ENCODE measurements around the gene RXRA.

Gene RXRA

DNA sequence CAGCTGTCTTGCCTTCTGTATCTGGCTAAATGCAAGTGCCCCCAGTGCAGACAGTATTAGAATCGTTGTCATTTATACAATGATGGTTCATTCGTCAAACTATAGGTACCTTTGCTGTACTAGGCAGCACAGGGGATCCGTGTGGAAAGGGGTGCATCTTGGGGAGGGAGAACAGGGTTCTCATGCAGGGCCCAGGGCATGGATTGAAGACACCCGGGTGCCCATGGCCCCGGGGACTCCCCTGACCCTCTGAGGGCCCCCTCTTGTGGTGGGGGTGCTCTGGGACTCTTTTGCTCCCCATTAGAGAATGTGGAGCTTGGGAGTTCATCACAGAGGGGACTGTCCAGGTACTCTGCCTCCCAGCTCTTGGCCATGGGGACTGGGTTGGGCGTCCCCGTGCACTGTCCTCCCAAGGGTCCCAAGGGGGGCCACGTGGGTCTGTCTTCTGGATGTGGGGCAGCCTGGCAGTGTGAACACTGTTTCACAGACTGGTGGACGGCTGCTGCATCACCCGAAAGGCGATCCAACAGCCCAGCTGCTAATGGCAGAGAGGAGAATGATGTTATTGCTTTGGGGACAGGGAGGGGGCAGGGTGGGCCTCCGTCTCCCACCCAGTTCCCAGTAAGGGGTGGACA, 36.9 kb upstream of the RXRA start:
- H3K27ac ChIP-seq (replicated peaks): no peak overlapping the region
- H3K4me3 ChIP-seq (replicated peaks; ENCODE audit: insufficient read depth, low read length): no peak overlapping the region
- DNase-seq (ENCODE audit: low read depth in 1 of 2, low spot score in 1 of 2): no peak
- no peak for TF ChIP-seq GABPA (IDR thresholded peaks at IDR 0.05; ENCODE audit: low read depth)
- TF ChIP-seq, protein P1, sequence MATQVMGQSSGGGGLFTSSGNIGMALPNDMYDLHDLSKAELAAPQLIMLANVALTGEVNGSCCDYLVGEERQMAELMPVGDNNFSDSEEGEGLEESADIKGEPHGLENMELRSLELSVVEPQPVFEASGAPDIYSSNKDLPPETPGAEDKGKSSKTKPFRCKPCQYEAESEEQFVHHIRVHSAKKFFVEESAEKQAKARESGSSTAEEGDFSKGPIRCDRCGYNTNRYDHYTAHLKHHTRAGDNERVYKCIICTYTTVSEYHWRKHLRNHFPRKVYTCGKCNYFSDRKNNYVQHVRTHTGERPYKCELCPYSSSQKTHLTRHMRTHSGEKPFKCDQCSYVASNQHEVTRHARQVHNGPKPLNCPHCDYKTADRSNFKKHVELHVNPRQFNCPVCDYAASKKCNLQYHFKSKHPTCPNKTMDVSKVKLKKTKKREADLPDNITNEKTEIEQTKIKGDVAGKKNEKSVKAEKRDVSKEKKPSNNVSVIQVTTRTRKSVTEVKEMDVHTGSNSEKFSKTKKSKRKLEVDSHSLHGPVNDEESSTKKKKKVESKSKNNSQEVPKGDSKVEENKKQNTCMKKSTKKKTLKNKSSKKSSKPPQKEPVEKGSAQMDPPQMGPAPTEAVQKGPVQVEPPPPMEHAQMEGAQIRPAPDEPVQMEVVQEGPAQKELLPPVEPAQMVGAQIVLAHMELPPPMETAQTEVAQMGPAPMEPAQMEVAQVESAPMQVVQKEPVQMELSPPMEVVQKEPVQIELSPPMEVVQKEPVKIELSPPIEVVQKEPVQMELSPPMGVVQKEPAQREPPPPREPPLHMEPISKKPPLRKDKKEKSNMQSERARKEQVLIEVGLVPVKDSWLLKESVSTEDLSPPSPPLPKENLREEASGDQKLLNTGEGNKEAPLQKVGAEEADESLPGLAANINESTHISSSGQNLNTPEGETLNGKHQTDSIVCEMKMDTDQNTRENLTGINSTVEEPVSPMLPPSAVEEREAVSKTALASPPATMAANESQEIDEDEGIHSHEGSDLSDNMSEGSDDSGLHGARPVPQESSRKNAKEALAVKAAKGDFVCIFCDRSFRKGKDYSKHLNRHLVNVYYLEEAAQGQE (IDR thresholded peaks at IDR 0.05; ENCODE audit: insufficient replicate concordance, low read depth): no peak
- TF ChIP-seq CTCF (IDR thresholded peaks at IDR 0.05; ENCODE audit: insufficient read depth, low read length): no peak
- no peak for TF ChIP-seq POLR2AphosphoS5 (IDR thresholded peaks at IDR 0.05; ENCODE audit: low read depth)
- no peak for TF ChIP-seq SPI1 (IDR thresholded peaks at IDR 0.05; ENCODE audit: borderline replicate concordance, low read depth)
- H3K27me3 ChIP-seq (ENCODE audit: insufficient read depth, poor library complexity, severe bottlenecking): no peaks in the 10 kb centered on the region

GRCh38 chr9:134290603-134291451, 35.4 kb upstream of the RXRA start:
- TF ChIP-seq, protein P1 (IDR thresholded peaks at IDR 0.05; ENCODE audit: insufficient replicate concordance, low read depth): no peak
- H3K4me3 ChIP-seq (replicated peaks; ENCODE audit: insufficient read depth, low read length): no peak overlapping the region
- no peak overlapping the region for H3K27ac ChIP-seq (replicated peaks)
- DNase-seq (ENCODE audit: low read depth in 1 of 2, low spot score in 1 of 2): no peak
- no peaks in the 10 kb centered on the region for H3K27me3 ChIP-seq (ENCODE audit: insufficient read depth, poor library complexity, severe bottlenecking)

- DNase-seq (ENCODE audit: low read depth in 1 of 2, low spot score in 1 of 2): no peak
- H3K27ac ChIP-seq (replicated peaks): no peak overlapping the region
- H3K4me3 ChIP-seq (replicated peaks; ENCODE audit: insufficient read depth, low read length): no peak overlapping the region
- TF ChIP-seq, protein P1 (IDR thresholded peaks at IDR 0.05; ENCODE audit: insufficient replicate concordance, low read depth): no peak
- no peak for TF ChIP-seq POLR2AphosphoS5 (IDR thresholded peaks at IDR 0.05; ENCODE audit: low read depth)
- no peak for TF ChIP-seq GABPA (IDR thresholded peaks at IDR 0.05; ENCODE audit: low read depth)
- no peak for TF ChIP-seq CTCF (IDR thresholded peaks at IDR 0.05; ENCODE audit: insufficient read depth, low read length)
- TF ChIP-seq SPI1 (IDR thresholded peaks at IDR 0.05; ENCODE audit: borderline replicate concordance, low read depth): no peak
- no peaks in the 10 kb centered on the region for H3K27me3 ChIP-seq (ENCODE audit: insufficient read depth, poor library complexity, severe bottlenecking)
These were observed 34.8 kb upstream of the RXRA start for GRCh38 chr9:134291452-134291881.
